Osteoblast (primary cell): ENCODE measurements around the gene ADGB. TPM values are rescaled to one million over a fixed set of nuclear protein-coding genes. Genes with fewer than 3 reads are reported as not detected.

Experiments used
- DNase-seq: peaks from one replicate; pipeline ENCODE4 v3.0.0; 2011; ENCODE audit warnings: low spot score, mixed read lengths; ENCODE audit not compliant: insufficient read length; ENCODE audit errors: missing footprints
- H2AFZ ChIP-seq: 2 replicates; pipeline ENCODE4 v1.6.0; 2011; ENCODE audit warnings: mild to moderate bottlenecking, low read length
- H3K27ac ChIP-seq: 2 replicates; pipeline ENCODE4 v1.5.1; 2011; ENCODE audit warnings: mild to moderate bottlenecking, low read depth, low read length, moderate library complexity
- H3K27me3 ChIP-seq: 2 replicates; pipeline ENCODE4 v1.6.0; 2012; ENCODE audit warnings: mild to moderate bottlenecking, control low read depth, inconsistent platforms, low read length, moderate library complexity; ENCODE audit not compliant: insufficient read depth
- H3K36me3 ChIP-seq: 2 replicates; pipeline ENCODE4 v1.5.1; 2011; ENCODE audit warnings: mild to moderate bottlenecking, low read length, control low read depth, moderate library complexity; ENCODE audit not compliant: insufficient read depth
- H3K4me1 ChIP-seq: 2 replicates; pipeline ENCODE4 v1.5.1; 2011; ENCODE audit warnings: mild to moderate bottlenecking, low read length, control low read depth, moderate library complexity; ENCODE audit not compliant: insufficient read depth
- H3K4me2 ChIP-seq: 2 replicates; pipeline ENCODE4 v1.6.0; 2011; ENCODE audit warnings: mild to moderate bottlenecking, low read length; ENCODE audit not compliant: insufficient read depth
- H3K4me3 ChIP-seq: fragments of 200-600 bp; sonication (generic); 3 replicates; pipeline ENCODE4 v1.5.1; 2012; ENCODE audit warnings: mild to moderate bottlenecking, low read length, inconsistent platforms; ENCODE audit not compliant: insufficient read depth
- H3K79me2 ChIP-seq: 2 replicates; pipeline ENCODE4 v1.6.0; 2012; ENCODE audit warnings: mild to moderate bottlenecking, low read length, control low read depth, inconsistent platforms; ENCODE audit not compliant: insufficient read depth
- H3K9me3 ChIP-seq: 2 replicates; pipeline ENCODE4 v1.5.1; 2011; ENCODE audit warnings: low read depth, low read length, control low read depth
- H4K20me1 ChIP-seq: 2 replicates; pipeline ENCODE4 v1.6.0; 2012; ENCODE audit warnings: mild to moderate bottlenecking, low read length, control low read depth; ENCODE audit not compliant: insufficient read depth
- CTCF ChIP-seq: IDR thresholded peaks from 2 replicates; pipeline ENCODE4 v1.5.1; 2011; ENCODE audit warnings: mild to moderate bottlenecking, low read depth, low read length, moderate library complexity; ENCODE audit errors: extremely low read depth
- total RNA-seq: library from RNA; depleted of rRNA; stranded (reverse); fragments of >200 nt; gene quantifications from 2 replicates; pipeline ENCODE4 v1.2.3, GENCODE V29; 2012

Gene ADGB
- total RNA-seq, 1 donor = under 0.01 TPM

GRCh38 chr6:146620655-146621054, 21.9 kb downstream of the ADGB start:
- no peak for TF ChIP-seq CTCF
- H2AFZ ChIP-seq = no peak overlapping the region
- H3K4me2 ChIP-seq = no peak overlapping the region
- H3K36me3 ChIP-seq = no peaks in the 10 kb centered on the region
- no peaks in the 10 kb centered on the region for H3K4me1 ChIP-seq
- H3K27me3 ChIP-seq = no peaks in the 10 kb centered on the region
- no peaks in the 10 kb centered on the region for H3K79me2 ChIP-seq
- H3K9me3 ChIP-seq = no peaks in the 10 kb centered on the region
- no peak for DNase-seq
- H3K4me3 ChIP-seq = no peak overlapping the region
- no peak overlapping the region for H3K27ac ChIP-seq
- H4K20me1 ChIP-seq = no peaks in the 10 kb centered on the region

- Histone ChIP-seq H3K9me3 (no peaks in the 10 kb centered on the region), H3K4me2 (no peak overlapping the region), H3K4me1 (no peaks in the 10 kb centered on the region), H3K79me2 (no peaks in the 10 kb centered on the region), H3K36me3 (no peaks in the 10 kb centered on the region), H3K27me3 (no peaks in the 10 kb centered on the region), H4K20me1 (no peaks in the 10 kb centered on the region), H3K4me3 (no peak overlapping the region), H2AFZ (no peak overlapping the region), H3K27ac (no peak overlapping the region)
- TF ChIP-seq CTCF = no peak
- no peak for DNase-seq
Measured at GRCh38 chr6:146628350-146628749, 29.6 kb downstream of the ADGB start.

GRCh38 chr6:146634022-146634421, 35.2 kb downstream of the ADGB start:
- Histone ChIP-seq H3K27me3 (no peaks in the 10 kb centered on the region), H3K4me1 (no peaks in the 10 kb centered on the region), H3K36me3 (no peaks in the 10 kb centered on the region), H3K4me2 (no peak overlapping the region), H3K79me2 (no peaks in the 10 kb centered on the region), H4K20me1 (no peaks in the 10 kb centered on the region), H3K4me3 (no peak overlapping the region), H3K9me3 (no peaks in the 10 kb centered on the region), H2AFZ (no peak overlapping the region), H3K27ac (no peak overlapping the region)
- DNase-seq = no peak
- TF ChIP-seq CTCF = no peak

GRCh38 chr6:146635165-146635564, 36.4 kb downstream of the ADGB start:
- no peak for DNase-seq
- H3K9me3 ChIP-seq = no peaks in the 10 kb centered on the region
- TF ChIP-seq CTCF = no peak
- no peaks in the 10 kb centered on the region for H3K36me3 ChIP-seq
- H3K79me2 ChIP-seq = no peaks in the 10 kb centered on the region
- no peak overlapping the region for H2AFZ ChIP-seq
- no peak overlapping the region for H3K4me2 ChIP-seq
- no peaks in the 10 kb centered on the region for H3K27me3 ChIP-seq
- H3K4me3 ChIP-seq = no peak overlapping the region
- H3K27ac ChIP-seq = no peak overlapping the region
- H4K20me1 ChIP-seq = no peaks in the 10 kb centered on the region
- H3K4me1 ChIP-seq = no peaks in the 10 kb centered on the region
